A673 (cell line): ENCODE measurements around the gene CSF2.

Experiments
- CTCF ChIP-seq: fragments of 300-800, 200-600 bp; sonication (generic); conservative IDR thresholded peaks from 2 replicates; pipeline ENCODE4 v1.5.1; 2017; ENCODE audit warnings: low read depth, mild to moderate bottlenecking, antibody characterized with exemption, low read length, moderate library complexity, mixed read lengths
- EZH2 ChIP-seq: fragments of 200-600 bp; sonication (generic); IDR thresholded peaks from 2 replicates; pipeline ENCODE4 v1.6.1; 2017; ENCODE audit warnings: borderline replicate concordance, low read depth, mild to moderate bottlenecking, mixed read lengths, antibody characterized with exemption, low read length; ENCODE audit not compliant: poor library complexity, severe bottlenecking

DNA sequence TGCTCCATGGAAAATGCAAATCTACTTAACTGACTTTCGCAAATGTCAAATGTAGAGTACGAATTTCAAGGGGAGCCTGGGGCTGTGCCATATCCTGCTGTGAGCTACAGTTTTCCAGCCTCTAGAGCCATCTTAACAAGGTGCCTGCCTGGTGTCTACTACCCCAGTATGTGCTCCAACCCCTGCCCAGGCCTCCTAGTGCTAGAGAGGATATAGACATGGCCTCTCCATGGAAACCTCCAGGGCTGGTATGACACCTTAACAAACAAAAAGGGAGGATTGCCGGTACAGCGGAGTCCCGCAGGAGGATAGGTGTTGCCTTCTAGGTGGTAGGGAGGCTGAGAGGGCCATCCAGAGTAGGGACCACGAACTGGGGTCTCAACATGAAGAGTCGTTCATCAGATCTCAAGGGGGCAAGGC is 26.7 kb upstream of the CSF2 start:
- TF ChIP-seq CTCF = no peak
- no peak for TF ChIP-seq EZH2
